Fibroblast of pulmonary artery (primary cell): ENCODE results near the gene DLGAP5.

ENCODE experiments used
- DNase-seq: peaks from one replicate; pipeline ENCODE4 v3.0.0-alpha.2; 2010; ENCODE audit warnings: low read depth
- H3K4me3 ChIP-seq: replicated peaks from 2 replicates; pipeline ENCODE4 v1.5.1; 2011; ENCODE audit warnings: low read depth, mild to moderate bottlenecking, control low read depth, low read length, moderate library complexity
- TF ChIP-seq, protein P1 (sequence below): IDR thresholded peaks from 2 replicates; pipeline ENCODE4 v1.5.1; 2011; ENCODE audit warnings: mild to moderate bottlenecking, control low read depth, low read length, inconsistent platforms; ENCODE audit errors: missing control alignments

Gene DLGAP5

DNA sequence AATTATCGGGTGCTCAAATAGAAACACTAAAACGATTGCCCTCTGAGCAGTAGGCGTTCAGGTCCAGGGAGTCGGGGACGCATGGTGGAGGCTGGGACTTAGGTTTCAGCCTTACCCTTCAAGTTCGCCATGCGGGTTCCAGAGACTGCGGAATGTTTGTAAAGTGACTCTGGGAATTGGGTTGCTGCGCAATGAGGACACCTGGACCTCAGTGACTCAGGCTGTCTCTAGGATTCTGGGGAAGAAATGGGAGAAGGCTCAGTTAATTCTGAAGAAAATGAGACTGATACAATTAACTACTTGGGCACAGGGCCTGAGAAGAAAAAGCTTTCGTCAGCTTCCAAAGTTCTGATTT lies 61.2 kb downstream of the DLGAP5 start:
- no peak for DNase-seq
- H3K4me3 ChIP-seq = peak overlapping the region; percentile 74
- TF ChIP-seq, protein P1, sequence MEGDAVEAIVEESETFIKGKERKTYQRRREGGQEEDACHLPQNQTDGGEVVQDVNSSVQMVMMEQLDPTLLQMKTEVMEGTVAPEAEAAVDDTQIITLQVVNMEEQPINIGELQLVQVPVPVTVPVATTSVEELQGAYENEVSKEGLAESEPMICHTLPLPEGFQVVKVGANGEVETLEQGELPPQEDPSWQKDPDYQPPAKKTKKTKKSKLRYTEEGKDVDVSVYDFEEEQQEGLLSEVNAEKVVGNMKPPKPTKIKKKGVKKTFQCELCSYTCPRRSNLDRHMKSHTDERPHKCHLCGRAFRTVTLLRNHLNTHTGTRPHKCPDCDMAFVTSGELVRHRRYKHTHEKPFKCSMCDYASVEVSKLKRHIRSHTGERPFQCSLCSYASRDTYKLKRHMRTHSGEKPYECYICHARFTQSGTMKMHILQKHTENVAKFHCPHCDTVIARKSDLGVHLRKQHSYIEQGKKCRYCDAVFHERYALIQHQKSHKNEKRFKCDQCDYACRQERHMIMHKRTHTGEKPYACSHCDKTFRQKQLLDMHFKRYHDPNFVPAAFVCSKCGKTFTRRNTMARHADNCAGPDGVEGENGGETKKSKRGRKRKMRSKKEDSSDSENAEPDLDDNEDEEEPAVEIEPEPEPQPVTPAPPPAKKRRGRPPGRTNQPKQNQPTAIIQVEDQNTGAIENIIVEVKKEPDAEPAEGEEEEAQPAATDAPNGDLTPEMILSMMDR = no peak

DNA sequence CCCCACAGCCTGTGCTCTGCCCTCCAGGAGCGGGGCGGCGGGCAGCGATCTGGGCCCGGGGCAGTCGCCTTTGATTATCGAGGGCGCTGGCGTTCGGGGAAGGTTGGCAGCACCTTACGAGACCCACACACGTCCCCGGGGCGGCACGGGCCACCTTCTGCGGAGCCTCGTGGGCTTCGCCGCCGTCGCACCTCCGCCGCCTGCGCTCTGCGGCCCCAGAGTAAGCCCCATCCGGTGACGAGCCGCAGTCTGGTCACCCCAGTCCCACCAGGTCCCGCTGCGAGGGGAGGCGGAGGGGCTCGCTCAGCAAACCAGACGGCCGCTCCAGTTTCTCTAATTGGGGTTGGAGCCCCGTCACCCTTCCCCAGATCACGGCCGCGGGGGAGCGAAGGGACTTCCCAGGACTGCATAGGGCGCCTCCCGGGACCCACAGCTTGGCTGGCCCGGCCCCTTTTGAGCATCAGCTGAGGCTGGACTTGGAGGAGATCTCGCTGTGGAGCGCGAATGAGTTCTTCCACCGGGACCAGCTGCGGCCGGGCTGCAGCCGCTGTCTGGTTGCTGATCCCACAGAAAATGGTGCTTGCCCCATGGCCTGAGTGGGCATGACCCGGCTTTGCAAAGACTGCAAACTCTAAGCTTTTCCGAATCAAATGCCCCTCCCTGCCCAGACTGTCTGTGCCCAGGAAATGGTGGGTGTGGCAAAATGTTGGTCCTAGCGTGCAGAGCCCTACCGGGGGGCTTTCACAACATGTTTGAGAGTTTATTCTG lies 61.8 kb downstream of the DLGAP5 start:
- peak; percentile 74 for DNase-seq
- TF ChIP-seq, protein P1 = no peak
- peak overlapping the region; percentile 74 for H3K4me3 ChIP-seq

DNA sequence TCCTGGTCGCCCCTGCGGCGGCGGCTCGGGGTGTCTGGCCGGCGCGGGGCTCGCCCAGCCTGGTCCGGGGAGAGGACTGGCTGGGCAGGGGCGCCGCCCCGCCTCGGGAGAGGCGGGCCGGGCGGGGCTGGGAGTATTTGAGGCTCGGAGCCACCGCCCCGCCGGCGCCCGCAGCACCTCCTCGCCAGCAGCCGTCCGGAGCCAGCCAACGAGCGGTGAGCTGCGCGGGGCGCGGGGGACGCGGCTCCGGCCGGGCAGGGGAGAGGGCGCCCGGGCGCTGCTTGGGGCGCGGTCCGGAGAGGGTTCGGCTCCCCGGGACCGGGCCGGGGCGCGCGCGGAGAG lies 62.3 kb downstream of the DLGAP5 start, which contains the start of gene LGALS3:
Gene LGALS3, plus strand, starts transcription at position 167 of the 342 bp plus-strand sequence. CDS start 8,122 bp downstream, outside the sequence.
- TF ChIP-seq, protein P1 = no peak
- peak within 1 kb of the TSS; percentile 74 for H3K4me3 ChIP-seq
- peak; percentile 64 for DNase-seq

DNA sequence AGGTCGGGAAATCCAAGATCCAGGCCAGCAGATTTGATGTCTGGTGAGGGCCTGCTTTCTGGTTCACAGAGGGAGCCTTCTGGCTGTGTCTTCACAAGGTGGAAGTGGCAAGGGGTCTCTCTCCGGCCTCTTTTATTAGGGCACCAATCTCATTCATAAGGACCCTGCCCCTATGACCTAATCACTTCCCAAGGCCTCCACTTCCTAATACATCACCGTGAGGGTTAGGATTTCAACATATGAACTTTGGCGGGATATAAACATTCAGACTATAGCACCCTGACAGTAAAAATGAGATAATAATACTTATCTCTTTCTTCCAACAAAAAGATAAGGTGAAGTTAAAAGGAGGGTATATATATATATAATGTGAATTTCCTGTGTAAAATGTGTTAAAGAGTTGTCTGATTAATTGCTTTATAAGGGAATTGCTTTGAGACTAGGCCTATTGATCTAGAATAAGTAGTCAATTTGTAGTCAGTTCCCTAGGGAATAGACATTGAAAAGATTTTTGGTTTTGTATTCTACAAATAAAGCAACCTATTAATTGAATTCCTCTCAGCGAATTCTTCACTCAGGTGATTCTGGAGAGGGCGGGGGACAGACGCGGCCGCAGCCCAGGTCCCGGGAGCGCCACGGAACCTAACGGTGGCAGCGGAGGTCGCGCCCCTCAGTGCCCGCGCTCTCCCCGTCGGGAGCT lies 62.8 kb downstream of the DLGAP5 start:
- H3K4me3 ChIP-seq = peak overlapping the region; percentile 74
- TF ChIP-seq, protein P1 = no peak

DNA sequence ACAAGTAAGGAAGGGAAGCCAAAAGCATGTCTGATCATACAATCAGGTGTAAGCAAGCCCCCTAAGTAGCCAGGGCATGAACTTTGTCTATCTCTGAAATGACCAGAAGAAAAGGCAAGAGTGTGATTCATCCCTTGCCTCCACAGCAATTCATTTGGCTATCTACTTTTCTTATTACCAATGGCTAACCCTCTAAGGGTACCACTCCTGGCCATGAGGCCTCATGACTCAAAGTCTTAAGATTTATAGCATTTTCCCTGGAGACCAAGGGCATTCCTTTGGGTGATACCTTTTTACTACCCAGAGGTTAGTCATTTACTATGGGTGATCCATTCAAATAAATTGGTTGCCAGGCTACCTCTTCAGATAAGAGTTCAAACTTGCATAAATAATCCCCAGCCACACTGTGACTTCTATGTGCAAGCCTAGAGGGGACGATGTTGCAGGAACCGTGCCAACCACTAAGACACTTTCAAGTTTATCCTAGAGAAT lies 63.9 kb downstream of the DLGAP5 start:
- peak; percentile 40 for DNase-seq
- H3K4me3 ChIP-seq = no peak overlapping the region
- TF ChIP-seq, protein P1 = no peak

More for the DNA sequence above, 62.8 kb downstream of the DLGAP5 start:
- no peak for DNase-seq

DNA sequence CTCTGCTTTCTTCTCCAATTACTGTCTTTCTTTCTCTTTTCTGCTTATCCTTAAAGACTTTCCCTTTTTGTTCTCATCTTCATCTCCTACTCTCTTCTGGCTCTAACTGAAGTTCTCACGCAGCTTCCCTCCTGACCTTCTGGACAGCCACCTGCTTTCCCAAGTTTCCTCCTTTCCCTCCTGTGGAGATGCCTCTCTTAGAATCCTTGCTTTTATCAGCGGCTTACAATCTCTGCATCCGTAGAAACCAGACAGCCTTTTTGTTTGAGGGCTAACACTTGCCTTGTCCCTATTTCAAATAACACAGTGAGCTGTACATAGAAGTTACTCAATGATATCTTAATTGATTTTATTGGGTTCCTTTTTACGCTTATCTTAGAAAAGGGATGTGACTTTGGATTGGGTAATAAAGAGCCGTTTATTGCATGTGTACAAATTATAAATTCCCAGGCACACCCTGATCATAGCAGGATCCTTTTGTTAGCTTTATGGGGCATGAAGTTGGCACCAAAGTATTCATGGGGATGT lies 64.4 kb downstream of the DLGAP5 start:
- TF ChIP-seq, protein P1 = no peak
- DNase-seq = no peak
- no peak overlapping the region for H3K4me3 ChIP-seq
